NCI-H345 (cell line): ENCODE measurements around the gene G6PC1.

ENCODE experiments used
- DNase-seq: peaks from one replicate; lab custom pipeline; 2025; lab: John Stamatoyannopoulos, UW

G6PC1 gene

DNA sequence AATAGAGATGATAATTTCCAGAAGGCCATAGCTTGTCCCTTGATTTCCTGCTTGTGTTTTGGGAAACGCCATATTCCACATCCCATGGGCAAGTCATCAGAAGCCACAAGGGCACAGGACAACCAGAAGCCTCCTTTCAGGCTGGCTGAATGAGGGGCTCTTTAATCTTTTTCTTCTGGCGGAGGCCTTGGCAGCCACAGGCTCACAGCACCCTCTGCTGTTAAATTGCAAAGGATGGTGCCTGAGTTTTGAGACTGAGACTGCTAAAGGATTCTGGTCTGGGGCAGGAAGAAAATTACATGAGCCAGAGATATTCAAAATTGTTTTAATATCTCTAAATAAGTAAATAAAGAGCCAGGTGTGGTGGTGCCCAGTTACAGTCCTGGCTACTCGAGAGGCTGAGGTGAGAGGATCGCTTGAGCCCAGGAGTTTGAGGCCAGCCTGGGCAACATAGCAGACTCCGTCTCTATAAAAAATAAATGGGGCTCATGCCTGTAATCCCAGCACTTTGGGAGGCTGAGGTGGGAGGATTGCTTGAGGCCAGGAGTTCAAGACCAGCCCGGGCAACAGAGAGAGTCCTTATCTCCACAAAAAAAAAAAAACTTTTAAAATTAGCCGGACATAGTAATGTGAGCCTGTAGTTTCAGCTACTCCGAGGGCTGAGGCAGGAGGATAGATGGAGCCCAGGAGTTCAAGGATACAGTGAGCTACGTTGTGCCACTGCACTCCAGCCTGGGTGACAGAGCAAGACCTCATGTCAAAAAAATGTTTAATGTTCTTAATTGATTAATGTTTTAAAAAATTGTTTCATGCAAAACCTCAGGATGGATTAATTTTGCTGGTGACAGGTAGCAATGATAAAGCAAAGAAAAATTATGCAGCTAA lies 37.4 kb downstream of the G6PC1 start:
- peak; percentile 34 for DNase-seq

DNA sequence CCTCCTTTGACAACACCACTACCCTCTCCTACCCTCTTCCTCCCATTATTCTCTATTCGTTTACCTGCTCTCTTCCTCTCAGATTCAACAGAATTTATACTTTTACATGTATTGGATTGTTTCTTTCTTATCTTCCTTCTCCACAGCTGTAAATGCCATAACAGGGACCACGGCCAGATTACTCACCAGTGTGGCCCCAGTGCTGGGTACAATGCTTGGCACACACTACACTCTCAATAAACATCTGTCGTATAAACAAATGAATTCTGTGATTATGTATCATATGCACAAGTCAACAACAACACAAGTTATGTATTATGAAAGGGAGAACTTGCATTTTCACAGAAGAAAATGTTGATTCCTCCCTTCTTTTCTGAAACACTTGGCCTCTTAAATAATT lies 43.6 kb downstream of the G6PC1 start:
- DNase-seq = no peak

DNA sequence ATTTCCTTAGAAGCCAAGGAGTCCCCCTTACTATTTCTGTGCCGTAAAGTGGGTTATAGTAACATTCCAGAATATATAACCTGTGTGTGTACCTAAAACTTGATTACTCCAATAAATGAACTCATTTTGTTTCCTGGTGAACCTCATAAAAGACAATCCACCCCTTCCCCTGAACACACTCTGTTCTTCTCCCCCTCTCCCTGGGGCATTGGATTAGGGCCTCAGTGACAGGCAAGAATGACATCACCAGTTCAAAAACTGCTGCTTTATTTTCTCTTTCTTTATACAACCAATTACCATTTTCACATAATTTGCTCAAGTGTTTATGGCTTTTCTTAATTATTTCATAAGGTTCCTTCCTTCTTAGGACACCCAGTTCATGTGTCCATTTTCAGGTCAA lies 46.2 kb downstream of the G6PC1 start:
- no peak for DNase-seq

DNA sequence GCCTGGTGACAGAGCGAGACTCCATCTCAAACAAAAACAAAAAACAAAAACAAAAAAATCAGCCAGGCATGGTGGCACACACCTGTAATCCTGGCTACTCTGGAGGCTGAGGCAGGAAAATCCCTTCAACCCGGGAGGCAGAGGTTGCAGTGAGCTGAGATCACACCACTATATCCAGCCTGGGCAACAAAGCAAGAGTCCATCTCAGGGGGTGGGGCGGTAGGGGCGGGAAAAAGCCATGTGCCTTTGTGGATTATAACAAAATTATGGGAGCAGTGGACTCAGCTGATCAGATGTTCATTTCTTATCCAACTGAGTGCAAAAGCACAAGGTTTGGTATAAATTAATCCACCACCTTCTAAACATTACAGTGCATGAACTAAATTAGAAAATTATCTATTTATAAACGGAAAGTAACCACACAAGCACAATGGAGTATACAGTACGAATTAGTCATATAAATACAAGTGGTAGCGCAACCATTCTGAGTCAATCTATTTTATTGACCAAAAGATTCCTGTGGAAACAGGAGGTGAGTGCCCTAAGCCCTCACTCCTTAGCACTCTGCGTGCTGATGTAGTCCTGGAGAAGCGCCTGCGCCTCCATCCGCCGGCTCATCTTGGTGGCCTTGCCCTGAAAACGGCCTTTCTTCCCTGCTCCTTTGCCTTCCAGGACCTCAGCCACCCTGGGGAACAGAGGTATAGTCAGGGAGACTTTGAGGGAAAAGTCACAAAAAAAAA lies 49.6 kb downstream of the G6PC1 start:
- DNase-seq = no peak
